ENCODE data around the gene AATF. TPM values are rescaled to one million over a fixed set of nuclear protein-coding genes. Genes with fewer than 3 reads are reported as not detected.

The AATF gene
- total and polyA plus RNA-seq, 2 of the 8 experiments (the other 6 are each of a cell fraction or from before 2014, with no cell fraction given) = 20.1 to 62.8 TPM

DNA sequence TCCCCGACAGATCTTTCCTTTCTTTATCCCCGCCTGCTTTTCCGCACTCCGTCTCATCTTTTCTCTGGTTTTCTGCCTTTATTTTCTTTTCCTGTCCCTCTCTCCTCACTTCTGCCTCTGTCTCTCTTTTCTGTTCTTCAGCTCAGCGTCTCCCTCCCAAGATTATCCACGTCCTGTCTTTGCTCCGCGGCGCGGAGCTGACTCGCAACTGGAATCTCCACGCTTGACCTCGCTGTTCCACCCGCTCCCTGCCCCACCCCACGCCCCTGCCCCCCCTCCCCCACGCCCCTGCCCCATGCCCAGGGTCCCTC, 16.4 kb upstream of the AATF start:
- peaks cover 64 to 96% (median 86%) of the 10 kb centered on the region in 4 experiments for H3K27me3 ChIP-seq (replicated peaks in 1 of 4; ENCODE audit: control insufficient read depth in 3 of 4, extremely low read depth in 1 of 4, insufficient read depth in 3 of 4, low read length in 3 of 4)
- FAIRE-seq (no peak), DNase-seq (ENCODE audit: low read depth in 1 of 2, low spot score in 2 of 2) (no peak)
- no peak overlapping the region for H2AFZ ChIP-seq (ENCODE audit: low read length)
- no peak overlapping the region for H3K23ac ChIP-seq (ENCODE audit: insufficient read length)
- peaks cover 28% of the 10 kb centered on the region; the same call in 1 of the 2 replicates for H3K23me2 ChIP-seq (ENCODE audit: low read depth, low read length)
- no peak overlapping the region for H2BK12ac ChIP-seq (ENCODE audit: low read depth, low read length)
- H3K14ac ChIP-seq (ENCODE audit: insufficient read length) = no peak overlapping the region
- no peak overlapping the region for H3K9ac ChIP-seq (replicated peaks in 1 of 4; ENCODE audit: extremely low read depth in 1 of 4, low read depth in 3 of 4, low read length in 3 of 4)
- no peak overlapping the region for H4K5ac ChIP-seq (ENCODE audit: insufficient read length, low read depth, low read length)
- H3K4me2 ChIP-seq (ENCODE audit: insufficient read depth in 1 of 2, low read depth in 2 of 2, low read length in 2 of 2) = peak overlapping the region; percentile 42 to 88; a peak in 3 of 4 replicates
- 2% methylated on average over 4 of the region's 16 CpGs; no CpG with 5 or more reads in 1 of the 2 experiments for WGBS, 2 experiments (ENCODE audit: extremely low coverage in 1 of 2, insufficient coverage in 1 of 2, insufficient read length in 1 of 2, insufficient replicate concordance in 2 of 2, low coverage in 1 of 2, low lambda C conversion rate in 2 of 2, missing lambda C conversion rate in 1 of 2)
- H3K79me1 ChIP-seq (ENCODE audit: low read depth, low read length) = no peaks in the 10 kb centered on the region
- no peaks in the 10 kb centered on the region for H3K79me2 ChIP-seq (ENCODE audit: control insufficient read depth in 1 of 2, insufficient read depth in 2 of 2, low read length in 2 of 2)
- H2BK120ac ChIP-seq (replicated peaks; ENCODE audit: low read depth, low read length) = no peak overlapping the region
- H3K36me3 ChIP-seq (ENCODE audit: control insufficient read depth in 2 of 4, insufficient read depth in 4 of 4, low read length in 3 of 4) = peaks cover 0 to 2% (median 0%) of the 10 kb centered on the region in 4 experiments; a peak in 1 of 8 replicates
- no peak overlapping the region for H3K18ac ChIP-seq (ENCODE audit: extremely low read depth, low read length)
- H3K4me1 ChIP-seq (replicated peaks in 1 of 4; ENCODE audit: control insufficient read depth in 3 of 4, insufficient read depth in 4 of 4, low read length in 3 of 4) = peaks cover 19 to 76% (median 44%) of the 10 kb centered on the region in 4 experiments
- no peak overlapping the region for H2BK20ac ChIP-seq (ENCODE audit: low read length)
- H4K20me1 ChIP-seq (replicated peaks in 1 of 2; ENCODE audit: control insufficient read depth in 1 of 2, insufficient read depth in 2 of 2, low read length in 2 of 2) = peaks cover 6 to 11% of the 10 kb centered on the region in 2 experiments
- H2BK15ac ChIP-seq (ENCODE audit: low read length) = no peak overlapping the region
- H3K4ac ChIP-seq (replicated peaks; ENCODE audit: insufficient read length, low read depth, low read length) = no peak overlapping the region
- no peak overlapping the region for H4K91ac ChIP-seq (replicated peaks; ENCODE audit: insufficient read length, low read length)
- no peaks in the 10 kb centered on the region for H3K9me3 ChIP-seq (ENCODE audit: insufficient read depth in 2 of 2, low read depth in 1 of 2, low read length in 1 of 2)
- TF ChIP-seq RNF2 (IDR thresholded peaks at IDR 0.05; ENCODE audit: borderline replicate concordance, low read depth, low read length, missing control alignments, poor library complexity, severe bottlenecking) (peak; percentile 21), RAD21 (IDR thresholded peaks at IDR 0.05 in 1 of 2, conservative IDR thresholded peaks at IDR 0.05 in 1 of 2; ENCODE audit: low read depth in 2 of 2, low read length in 2 of 2) (no peak), EGR1 (IDR thresholded peaks at IDR 0.05; ENCODE audit: borderline replicate concordance, low read depth, low read length) (no peak)
- H2BK5ac ChIP-seq (ENCODE audit: low read depth, low read length) = no peak overlapping the region
- ChIA-PET POLR2A (ENCODE audit: partially characterized antibody) (interaction anchor here (1.5 to 5.5 kb wide), 2 partner anchors 9 to 11 kb away, joined by 4 to 45 read pairs; no protein-coding TSS in a partner anchor), CTCF (ENCODE audit: partially characterized antibody) (interaction anchor here (0.8 to 2.4 kb wide), 4 partner anchors 9 to 177 kb away, joined by 3 to 9 read pairs (median 4); no protein-coding TSS in a partner anchor)
- peak overlapping the region; percentile 4; the same call in 1 of the 2 replicates for H2AK5ac ChIP-seq (ENCODE audit: low read depth, low read length)
- H3K27ac ChIP-seq (ENCODE audit: low read depth, low read length) = no peak overlapping the region
- H3K4me3 ChIP-seq (ENCODE audit: extremely low read depth in 1 of 4, insufficient read depth in 2 of 4, low read depth in 3 of 4, low read length in 4 of 4) = peak overlapping the region in 1 of 4 experiments; percentile 74; a peak in 3 of 8 replicates
- no peak overlapping the region for H4K8ac ChIP-seq (ENCODE audit: extremely low read depth, insufficient read depth, low read length)
- H3K56ac ChIP-seq (replicated peaks; ENCODE audit: insufficient read length, low read depth, low read length) = no peak overlapping the region

All from H1 (cell line).